Keratinocyte (primary cell): ENCODE results near the gene EPHA2. TPM values are rescaled to one million over a fixed set of nuclear protein-coding genes. Genes with fewer than 3 reads are reported as not detected.
A peak's percentile ranks its signal among the peaks of the same experiment; 100 is the strongest.

Experiments
- DNase-seq: peaks from one replicate; pipeline ENCODE4 v3.0.0-alpha.2; 2011; ENCODE audit warnings: low read depth, missing footprints, low spot score
- FAIRE-seq: peaks from 2 replicates; lab custom pipeline; 2011; peaks lifted over from hg19 to GRCh38; lab: Jason Lieb, UNC
- H2AFZ ChIP-seq: 2 replicates; pipeline ENCODE4 v1.6.0; 2012; ENCODE audit warnings: low read length, control low read depth, inconsistent platforms; ENCODE audit not compliant: control insufficient read depth
- H3K27ac ChIP-seq: 2 replicates; pipeline ENCODE4 v1.5.1; 2011; ENCODE audit warnings: low read length; ENCODE audit not compliant: control insufficient read depth, insufficient read depth
- H3K27me3 ChIP-seq: 3 replicates; pipeline ENCODE4 v1.6.0; 2011; ENCODE audit warnings: low read length; ENCODE audit not compliant: control insufficient read depth, insufficient read depth; ENCODE audit errors: extremely low read depth
- H3K36me3 ChIP-seq, 2 experiments: 2 replicates in 1 of 2; 3 replicates in 1 of 2; pipeline ENCODE4 v1.5.1; 2011; ENCODE audit warnings: low read length in 2 of 2, mild to moderate bottlenecking in 1 of 2; ENCODE audit not compliant: control insufficient read depth in 2 of 2, insufficient read depth in 2 of 2; ENCODE audit errors: extremely low read depth in 1 of 2
- H3K4me1 ChIP-seq: 3 replicates; pipeline ENCODE4 v1.5.1; 2011; ENCODE audit warnings: low read length; ENCODE audit not compliant: control insufficient read depth, insufficient read depth; ENCODE audit errors: extremely low read depth
- H3K4me2 ChIP-seq: 3 replicates; pipeline ENCODE4 v1.6.0; 2011; ENCODE audit warnings: low read depth, low read length; ENCODE audit not compliant: control insufficient read depth, insufficient read depth; ENCODE audit errors: extremely low read depth
- H3K4me3 ChIP-seq, 3 experiments: fragments of 200-600 bp in 1 of 3; sonication (generic) in 1 of 3; 2 replicates in 2 of 3; 3 replicates in 1 of 3; pipeline ENCODE4 v1.5.1; 2011 to 2016; ENCODE audit warnings: low read length in 3 of 3, mild to moderate bottlenecking in 3 of 3, control low read depth in 2 of 3, inconsistent platforms in 1 of 3, low read depth in 1 of 3, mixed read lengths in 1 of 3, mixed run types in 1 of 3, moderate library complexity in 1 of 3; ENCODE audit not compliant: control insufficient read depth in 2 of 3, insufficient read depth in 2 of 3; ENCODE audit errors: extremely low read depth in 1 of 3
- H3K79me2 ChIP-seq: 2 replicates; pipeline ENCODE4 v1.6.0; 2012; ENCODE audit warnings: low read length; ENCODE audit not compliant: control insufficient read depth, insufficient read depth
- H3K9ac ChIP-seq: 3 replicates; pipeline ENCODE4 v1.6.0; 2011; ENCODE audit warnings: low read length; ENCODE audit not compliant: control insufficient read depth, insufficient read depth; ENCODE audit errors: extremely low read depth
- H3K9me1 ChIP-seq: 3 replicates; pipeline ENCODE4 v1.6.0; 2011; ENCODE audit warnings: low read length; ENCODE audit not compliant: control insufficient read depth, insufficient read depth; ENCODE audit errors: extremely low read depth
- H3K9me3 ChIP-seq: 2 replicates; pipeline ENCODE4 v1.5.1; 2012; ENCODE audit warnings: low read depth, low read length; ENCODE audit not compliant: control insufficient read depth
- H4K20me1 ChIP-seq: 3 replicates; pipeline ENCODE4 v1.6.0; 2011; ENCODE audit warnings: low read length; ENCODE audit not compliant: control insufficient read depth, insufficient read depth; ENCODE audit errors: extremely low read depth
- EZH2 ChIP-seq: IDR thresholded peaks from one replicate; pipeline ENCODE4 v1.6.1; 2012; ENCODE audit warnings: inconsistent platforms, mild to moderate bottlenecking, low read length, moderate library complexity
- dilution Hi-C: fragments of 300-500 bp; cut with MboI; formaldehyde crosslinking; loops from one replicate; pipeline ENCODE4 v1.7.0; 2020; ENCODE audit warnings: low sequenced_read_pairs; ENCODE audit not compliant: extremely low pct_ligation_motif_present
- polyA plus RNA-seq, 5 experiments: library from polyadenylated mRNA; depleted of rRNA in 3 of 5; stranded (reverse) in 3 of 5; stranded (forward) in 1 of 5; unstranded in 1 of 5; fragments of >200 nt; gene quantifications; 1 replicate in 1 of 5; 2 replicates in 3 of 5; 3 replicates in 1 of 5; pipeline versions ENCODE4 v1.2.1 to v1.2.3, GENCODE V29; 2011 to 2012; ENCODE audit warnings: missing spikeins in 2 of 5, low read depth in 1 of 5, low replicate concordance in 1 of 5
- TF ChIP-seq, protein P1 (sequence below), 3 experiments: IDR thresholded peaks in 1 of 3; conservative IDR thresholded peaks in 1 of 3; optimal IDR thresholded peaks in 1 of 3; 2 replicates in 2 of 3; 3 replicates in 1 of 3; pipeline versions ENCODE3 to v1.5.1; 2011; ENCODE audit warnings: low read length in 3 of 3, mild to moderate bottlenecking in 3 of 3, moderate library complexity in 2 of 3, control low read depth in 1 of 3, inconsistent platforms in 1 of 3; ENCODE audit not compliant: insufficient read depth in 2 of 3; ENCODE audit errors: extremely low read depth in 1 of 3

EPHA2 gene
- polyA plus RNA-seq, 1 donor (not counting 4 experiments of a cell fraction or from before 2014, with no cell fraction given) = 55.6 TPM

DNA sequence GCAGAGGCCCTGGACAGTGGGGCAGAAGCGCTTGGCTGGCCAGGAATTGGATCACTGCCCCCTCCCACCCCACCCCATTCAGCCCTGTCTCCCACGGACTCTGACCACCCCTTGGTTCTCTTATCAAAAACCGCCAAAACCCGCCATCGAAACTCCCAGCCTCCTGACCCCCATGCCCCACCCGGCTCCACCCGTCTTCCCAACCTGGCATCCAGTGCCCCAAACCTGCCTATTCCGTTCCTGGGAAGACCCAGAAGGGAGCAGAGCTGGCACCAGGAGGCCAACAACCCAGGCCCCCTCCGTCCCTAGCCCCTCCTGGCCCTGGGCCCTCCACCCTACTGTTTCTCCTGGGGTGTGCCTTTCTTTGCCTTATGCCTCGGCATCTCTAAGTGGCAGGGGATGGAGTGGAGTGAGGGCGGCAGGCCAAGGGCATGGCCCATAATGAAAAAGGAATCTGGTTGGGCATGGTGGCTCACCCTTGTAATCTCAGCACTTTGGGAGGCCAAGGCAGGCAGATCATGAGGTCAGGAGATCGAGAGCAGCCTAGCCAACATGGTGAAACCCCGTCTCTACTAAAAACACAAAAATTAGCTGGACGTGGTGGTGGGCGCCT is 16.5 kb upstream of the EPHA2 start:
- H3K9ac ChIP-seq = peak overlapping the region; percentile 14
- no peak for FAIRE-seq

DNA sequence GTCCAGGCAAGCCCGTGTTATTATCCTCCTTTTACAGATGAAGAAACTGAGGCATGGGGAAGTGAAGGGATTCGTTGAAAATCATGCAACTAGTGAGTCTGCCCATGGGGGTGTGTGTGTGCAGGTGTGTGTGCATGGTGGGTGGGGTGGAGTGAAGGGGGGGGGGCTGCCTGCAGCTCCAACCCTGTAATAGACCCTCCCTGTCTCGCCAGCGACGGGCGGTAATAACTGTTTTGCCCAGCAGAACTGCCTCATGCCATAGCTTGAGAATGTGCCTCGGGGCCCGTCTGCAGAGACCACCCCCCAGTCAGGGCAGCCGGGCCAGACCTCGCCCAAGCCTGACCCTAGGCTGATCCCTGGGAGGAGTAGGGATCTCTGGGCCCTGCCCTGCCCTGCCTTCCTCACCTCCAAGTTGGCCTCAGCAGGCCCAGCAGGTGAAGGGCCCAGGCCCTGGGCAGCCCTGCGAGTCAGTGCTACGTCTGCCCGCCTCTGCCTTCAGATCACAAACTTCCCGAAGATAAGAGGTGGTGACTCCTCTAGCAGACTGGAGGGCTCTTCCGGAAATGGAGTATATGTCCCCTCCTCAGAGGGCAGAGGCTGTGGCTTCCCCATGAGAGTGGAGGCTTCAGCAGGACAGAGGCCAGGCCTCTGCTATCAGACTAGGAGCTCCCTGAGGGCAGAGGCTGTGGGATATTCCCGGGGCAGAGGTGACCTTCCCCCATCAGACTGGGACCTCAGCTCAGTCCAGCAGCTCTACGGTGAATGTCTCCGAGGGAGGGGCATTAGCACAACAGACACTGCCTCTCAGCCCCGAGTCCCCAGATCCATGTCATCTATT is 15.7 kb upstream of the EPHA2 start:
- no peak overlapping the region for H3K4me3 ChIP-seq
- FAIRE-seq (no peak), DNase-seq (no peak)
- no peak overlapping the region for H3K27ac ChIP-seq
- H3K36me3 ChIP-seq = no peaks in the 10 kb centered on the region
- H3K4me1 ChIP-seq = peaks cover 53% of the 10 kb centered on the region
- H3K9me3 ChIP-seq = no peaks in the 10 kb centered on the region
- no peaks in the 10 kb centered on the region for H4K20me1 ChIP-seq
- H3K79me2 ChIP-seq = no peaks in the 10 kb centered on the region
- H3K9me1 ChIP-seq = no peaks in the 10 kb centered on the region
- no peaks in the 10 kb centered on the region for H3K27me3 ChIP-seq
- dilution Hi-C loops = no loop called here
- no peak overlapping the region for H3K9ac ChIP-seq
- no peak overlapping the region for H3K4me2 ChIP-seq
- H2AFZ ChIP-seq = no peak overlapping the region
- no peak for TF ChIP-seq EZH2
- TF ChIP-seq, protein P1, sequence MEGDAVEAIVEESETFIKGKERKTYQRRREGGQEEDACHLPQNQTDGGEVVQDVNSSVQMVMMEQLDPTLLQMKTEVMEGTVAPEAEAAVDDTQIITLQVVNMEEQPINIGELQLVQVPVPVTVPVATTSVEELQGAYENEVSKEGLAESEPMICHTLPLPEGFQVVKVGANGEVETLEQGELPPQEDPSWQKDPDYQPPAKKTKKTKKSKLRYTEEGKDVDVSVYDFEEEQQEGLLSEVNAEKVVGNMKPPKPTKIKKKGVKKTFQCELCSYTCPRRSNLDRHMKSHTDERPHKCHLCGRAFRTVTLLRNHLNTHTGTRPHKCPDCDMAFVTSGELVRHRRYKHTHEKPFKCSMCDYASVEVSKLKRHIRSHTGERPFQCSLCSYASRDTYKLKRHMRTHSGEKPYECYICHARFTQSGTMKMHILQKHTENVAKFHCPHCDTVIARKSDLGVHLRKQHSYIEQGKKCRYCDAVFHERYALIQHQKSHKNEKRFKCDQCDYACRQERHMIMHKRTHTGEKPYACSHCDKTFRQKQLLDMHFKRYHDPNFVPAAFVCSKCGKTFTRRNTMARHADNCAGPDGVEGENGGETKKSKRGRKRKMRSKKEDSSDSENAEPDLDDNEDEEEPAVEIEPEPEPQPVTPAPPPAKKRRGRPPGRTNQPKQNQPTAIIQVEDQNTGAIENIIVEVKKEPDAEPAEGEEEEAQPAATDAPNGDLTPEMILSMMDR (optimal IDR thresholded peaks at IDR 0.05 in 1 of 3, IDR thresholded peaks at IDR 0.05 in 1 of 3, conservative IDR thresholded peaks at IDR 0.05 in 1 of 3; ENCODE audit: extremely low read depth in 1 of 3, insufficient read depth in 2 of 3, low read length in 3 of 3) = no peak

More for the DNA sequence above, 16.5 kb upstream of the EPHA2 start:
- no peak overlapping the region for H3K4me3 ChIP-seq
- peaks cover 57% of the 10 kb centered on the region for H3K4me1 ChIP-seq
- TF ChIP-seq, protein P1 (optimal IDR thresholded peaks at IDR 0.05 in 1 of 3, IDR thresholded peaks at IDR 0.05 in 1 of 3, conservative IDR thresholded peaks at IDR 0.05 in 1 of 3; ENCODE audit: extremely low read depth in 1 of 3, insufficient read depth in 2 of 3, low read length in 3 of 3) = no peak
- no peak for TF ChIP-seq EZH2
- H3K27me3 ChIP-seq = no peaks in the 10 kb centered on the region
- H3K9me1 ChIP-seq = no peaks in the 10 kb centered on the region
- no peaks in the 10 kb centered on the region for H3K36me3 ChIP-seq
- dilution Hi-C loops = no loop called here
- no peaks in the 10 kb centered on the region for H4K20me1 ChIP-seq
- H3K79me2 ChIP-seq = no peaks in the 10 kb centered on the region
- no peak for DNase-seq
- peak overlapping the region; percentile 95 for H3K27ac ChIP-seq
- no peak overlapping the region for H2AFZ ChIP-seq
- H3K9me3 ChIP-seq = no peaks in the 10 kb centered on the region
- H3K4me2 ChIP-seq = no peak overlapping the region
